ENCODE measurements around the gene KIRREL3.

DNA sequence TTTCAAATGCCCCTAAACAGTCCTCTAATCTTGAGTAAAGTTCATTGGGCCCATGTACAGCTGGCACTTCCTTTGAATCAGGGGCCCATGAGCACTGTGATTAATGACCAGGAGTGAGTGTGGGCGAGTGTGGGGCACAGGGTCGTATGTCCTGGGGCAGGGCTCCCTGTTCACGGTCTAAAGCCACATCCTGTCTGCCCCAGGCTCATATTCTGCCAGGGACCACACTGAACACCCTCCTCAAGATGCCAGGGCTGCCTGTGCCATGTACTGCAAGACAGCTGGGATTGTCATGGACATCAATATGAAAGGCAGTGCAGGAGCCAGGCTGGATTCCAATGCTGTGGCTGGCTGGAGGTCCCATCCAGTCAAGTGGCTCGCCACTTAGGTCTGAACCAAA, 130.5 kb downstream of the KIRREL3 start:
- TF ChIP-seq POLR2AphosphoS5 (IDR thresholded peaks at IDR 0.05; ENCODE audit: borderline replicate concordance, low read depth, low read length) (no peak), EZH2 (IDR thresholded peaks at IDR 0.05) (no peak)

Data from SK-N-MC (cell line).